B cell (primary cell): ENCODE data around the gene CNOT6L. TPM values are rescaled to one million over a fixed set of nuclear protein-coding genes. Genes with fewer than 3 reads are reported as not detected.

Experiments
- ATAC-seq: fragments of 200-7000 bp; cut with Tn5 transposase; one replicate; pipeline ENCODE4 v1.10.0; 2021; ENCODE audit warnings: low read depth, mild to moderate bottlenecking, moderate number of reproducible peaks, moderate library complexity
- CTCF ChIA-PET: fragments of 350-600 bp; sonication (Branson Sonifier 250); formaldehyde crosslinking; loops from one replicate; lab custom pipeline; 2021; ENCODE audit warnings: antibody characterized with exemption, inconsistent platforms; lab: Charles Lee
- POLR2A ChIA-PET: fragments of 350-600 bp; sonication (Branson Sonifier 250); formaldehyde crosslinking; loops from one replicate; lab custom pipeline; 2021; ENCODE audit warnings: antibody characterized with exemption; lab: Charles Lee
- DNase-seq: peaks from one replicate; pipeline ENCODE4 v3.0.0; 2013
- H2AFZ ChIP-seq: 2 replicates; pipeline ENCODE4 v1.6.1; 2012; ENCODE audit warnings: mild to moderate bottlenecking, low read depth, low read length; ENCODE audit not compliant: insufficient read depth, poor library complexity, severe bottlenecking
- H3K27ac ChIP-seq, 2 donors: 1 replicate in 1 of 2; 2 replicates in 1 of 2; pipeline ENCODE4 v1.5.1; 2012 to 2013; ENCODE audit warnings: low read length in 2 of 2, mild to moderate bottlenecking in 2 of 2, moderate library complexity in 1 of 2
- H3K27me3 ChIP-seq, 4 experiments: fragments of 200-600 bp in 1 of 4; sonication (generic) in 1 of 4; replicated peaks in 1 of 4; 1 replicate in 2 of 4; 2 replicates in 2 of 4; pipeline versions ENCODE4 v1.6.1 to v1.7.0; 2013 to 2016; ENCODE audit warnings: low read length in 3 of 4, mild to moderate bottlenecking in 2 of 4, mixed read lengths in 1 of 4, moderate library complexity in 1 of 4; ENCODE audit not compliant: insufficient read depth in 4 of 4, control insufficient read depth in 3 of 4; ENCODE audit errors: control extremely low read depth in 1 of 4
- H3K36me3 ChIP-seq, 2 experiments: replicated peaks in 1 of 2; 1 replicate in 1 of 2; 2 replicates in 1 of 2; pipeline versions ENCODE4 v1.6.1 to v1.7.1; 2013; ENCODE audit warnings: low read length in 1 of 2; ENCODE audit not compliant: insufficient read depth in 2 of 2, control insufficient read depth in 1 of 2; ENCODE audit errors: control extremely low read depth in 1 of 2, extremely low read depth in 1 of 2
- H3K4me1 ChIP-seq, 2 donors: fragments of 200-600 bp in 1 of 2; sonication (generic) in 1 of 2; 1 replicate in 1 of 2; 2 replicates in 1 of 2; pipeline versions ENCODE4 v1.5.1 to v1.6.1; 2013 to 2017; ENCODE audit warnings: low read length in 2 of 2; ENCODE audit not compliant: control insufficient read depth in 2 of 2, insufficient read depth in 2 of 2
- H3K4me2 ChIP-seq: replicated peaks from 2 replicates; pipeline ENCODE3; 2012; ENCODE audit warnings: mild to moderate bottlenecking, low read depth, low read length; ENCODE audit not compliant: poor library complexity, severe bottlenecking
- H3K4me3 ChIP-seq, 5 experiments: fragments of 200-600 bp in 1 of 5; sonication (generic) in 1 of 5; 1 replicate in 3 of 5; 2 replicates in 2 of 5; pipeline versions ENCODE4 v1.5.1 to v1.7.0; 2011 to 2016; ENCODE audit warnings: low read length in 4 of 5, mild to moderate bottlenecking in 4 of 5, low read depth in 2 of 5, control low read depth in 1 of 5, moderate library complexity in 1 of 5; ENCODE audit not compliant: insufficient read depth in 1 of 5; ENCODE audit errors: control extremely low read depth in 1 of 5, extremely low read depth in 1 of 5
- H3K79me2 ChIP-seq: fragments of 200-600 bp; sonication (generic); one replicate; pipeline ENCODE4 v1.6.0; 2016; ENCODE audit warnings: low read length; ENCODE audit not compliant: control insufficient read depth, insufficient read depth
- H3K9ac ChIP-seq: fragments of 200-600 bp; sonication (generic); 2 replicates; pipeline ENCODE4 v1.6.1; 2017; ENCODE audit warnings: mild to moderate bottlenecking, low read length, moderate library complexity
- H3K9me3 ChIP-seq, 3 donors: one replicate each; pipeline versions ENCODE4 v1.6.1 to v1.7.1; 2013; ENCODE audit warnings: low read length in 2 of 3; ENCODE audit not compliant: control insufficient read depth in 2 of 3, insufficient read depth in 1 of 3; ENCODE audit errors: control extremely low read depth in 1 of 3
- H4K20me1 ChIP-seq: 2 replicates; pipeline ENCODE4 v1.6.0; 2012; ENCODE audit warnings: mild to moderate bottlenecking, low read length; ENCODE audit not compliant: insufficient read depth, control insufficient read depth, poor library complexity, severe bottlenecking
- H3K27ac Mint-ChIP-seq: one replicate; pipeline ENCODE4 v1.8.0; 2021; ENCODE audit warnings: mixed read lengths
- H3K27me3 Mint-ChIP-seq: one replicate; pipeline ENCODE4 v1.8.0; 2021; ENCODE audit warnings: mixed read lengths
- H3K4me1 Mint-ChIP-seq: one replicate; pipeline ENCODE4 v1.8.0; 2021; ENCODE audit warnings: mixed read lengths
- H3K4me3 Mint-ChIP-seq: one replicate; pipeline ENCODE4 v1.8.0; 2021; ENCODE audit warnings: mixed read lengths
- H3K9me3 Mint-ChIP-seq: one replicate; pipeline ENCODE4 v1.8.0; 2022; ENCODE audit warnings: mixed read lengths; ENCODE audit not compliant: insufficient read depth
- EZH2 ChIP-seq: IDR thresholded peaks from 2 replicates; pipeline ENCODE4 v1.6.1; 2012; ENCODE audit warnings: borderline replicate concordance, low read depth, mild to moderate bottlenecking, moderate library complexity, low read length; ENCODE audit not compliant: insufficient read depth, poor library complexity, severe bottlenecking
- WGBS: methylation state at CpG from one replicate; pipeline ENCODE4 v1.1.5; 2013; ENCODE audit warnings: missing lambda C conversion rate; ENCODE audit not compliant: insufficient coverage; 5-methylcytosine and 5-hydroxymethylcytosine counted together
- intact Hi-C: fragments of 100-400 bp; cut with micrococcal nuclease; formaldehyde crosslinking; loops from one replicate; pipeline ENCODE4 v1.10.0; 2022
- polyA plus RNA-seq: library from polyadenylated mRNA; depleted of rRNA; stranded (reverse); fragments of >200 nt; gene quantifications from 2 replicates; pipeline ENCODE4 v1.2.3, GENCODE V29; 2012
- total RNA-seq, 2 donors: library from RNA; stranded (reverse); fragments of 120-200 nt in 1 of 2; gene quantifications; 1 replicate in 1 of 2; 2 replicates in 1 of 2; pipeline versions ENCODE4 v1.2.3 to v1.2.4, GENCODE V29; 2013 to 2022
- TF ChIP-seq, protein P1 (sequence below): fragments of 200-600 bp; IDR thresholded peaks from one replicate; pipeline ENCODE4 v1.8.0; 2022; ENCODE audit warnings: antibody characterized with exemption, mild to moderate bottlenecking

The CNOT6L gene
- total and polyA plus RNA-seq, 2 donors (not counting 1 experiment from before 2014, with no cell fraction given) = 18.8 to 119 TPM

DNA sequence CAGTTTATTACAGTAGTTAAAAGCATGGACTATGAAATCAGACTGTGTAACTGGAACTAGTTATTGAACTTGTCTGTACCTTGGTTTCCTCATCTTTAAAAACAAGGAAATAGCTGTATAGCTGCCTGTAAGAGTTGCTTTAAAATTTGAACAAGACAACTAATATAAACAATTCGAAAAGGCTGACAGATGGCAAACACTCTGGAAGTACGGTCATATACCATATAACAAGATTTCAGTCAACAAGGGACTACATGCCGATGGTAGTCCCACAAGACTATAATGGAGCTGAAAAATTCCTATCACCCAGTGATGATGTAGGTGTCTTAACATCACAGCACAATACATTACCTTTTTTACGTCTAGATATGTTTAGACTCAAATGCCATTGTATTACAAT is 78.7 kb downstream of the CNOT6L start:
- Histone ChIP-seq H3K4me2 (no peak overlapping the region), H3K4me1 (peaks cover 2 to 6% of the 10 kb centered on the region in 2 donors), H3K9ac (no peak overlapping the region), H4K20me1 (peaks cover 9% of the 10 kb centered on the region), H2AFZ (no peak overlapping the region), H3K4me3 (no peak overlapping the region), H3K9me3 (no peaks in the 10 kb centered on the region), H3K27me3 (no peaks in the 10 kb centered on the region), H3K27ac (no peak overlapping the region), H3K79me2 (peaks cover 13% of the 10 kb centered on the region), H3K36me3 (peaks cover 14 to 52% of the 10 kb centered on the region in 2 experiments)
- no peak for TF ChIP-seq EZH2
- TF ChIP-seq, protein P1, sequence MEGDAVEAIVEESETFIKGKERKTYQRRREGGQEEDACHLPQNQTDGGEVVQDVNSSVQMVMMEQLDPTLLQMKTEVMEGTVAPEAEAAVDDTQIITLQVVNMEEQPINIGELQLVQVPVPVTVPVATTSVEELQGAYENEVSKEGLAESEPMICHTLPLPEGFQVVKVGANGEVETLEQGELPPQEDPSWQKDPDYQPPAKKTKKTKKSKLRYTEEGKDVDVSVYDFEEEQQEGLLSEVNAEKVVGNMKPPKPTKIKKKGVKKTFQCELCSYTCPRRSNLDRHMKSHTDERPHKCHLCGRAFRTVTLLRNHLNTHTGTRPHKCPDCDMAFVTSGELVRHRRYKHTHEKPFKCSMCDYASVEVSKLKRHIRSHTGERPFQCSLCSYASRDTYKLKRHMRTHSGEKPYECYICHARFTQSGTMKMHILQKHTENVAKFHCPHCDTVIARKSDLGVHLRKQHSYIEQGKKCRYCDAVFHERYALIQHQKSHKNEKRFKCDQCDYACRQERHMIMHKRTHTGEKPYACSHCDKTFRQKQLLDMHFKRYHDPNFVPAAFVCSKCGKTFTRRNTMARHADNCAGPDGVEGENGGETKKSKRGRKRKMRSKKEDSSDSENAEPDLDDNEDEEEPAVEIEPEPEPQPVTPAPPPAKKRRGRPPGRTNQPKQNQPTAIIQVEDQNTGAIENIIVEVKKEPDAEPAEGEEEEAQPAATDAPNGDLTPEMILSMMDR = no peak
- WGBS = no CpG with 5 or more reads among the region's 4 CpGs
- H3K4me3 Mint-ChIP-seq = no peak overlapping the region
- intact Hi-C loops = no loop called here
- no peaks in the 10 kb centered on the region for H3K27me3 Mint-ChIP-seq
- no peak for DNase-seq
- peaks cover 15% of the 10 kb centered on the region for H3K4me1 Mint-ChIP-seq
- H3K27ac Mint-ChIP-seq = no peak overlapping the region
- CTCF ChIA-PET = no interaction called here
- ATAC-seq = no peak
- POLR2A ChIA-PET = no interaction called here
- no peaks in the 10 kb centered on the region for H3K9me3 Mint-ChIP-seq

DNA sequence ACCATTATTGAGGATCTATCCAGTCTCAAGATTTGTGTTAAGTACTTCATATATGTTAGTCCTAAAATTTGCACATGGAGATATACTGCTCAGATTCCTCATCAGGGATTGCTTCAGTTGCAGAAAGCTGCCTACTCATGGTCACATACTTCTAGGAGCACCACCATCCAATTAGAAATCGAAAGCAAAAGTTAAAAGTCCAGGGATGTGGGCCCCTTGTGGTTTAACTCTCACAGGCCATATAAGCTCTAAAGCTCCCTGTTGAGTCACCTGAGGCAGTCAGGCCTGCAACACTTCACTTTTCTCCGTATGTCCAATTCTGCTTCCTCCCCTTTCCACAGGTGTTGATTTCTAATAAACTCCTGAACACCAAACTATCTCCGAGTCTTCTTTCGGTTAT is 84.2 kb downstream of the CNOT6L start:
- peak overlapping the region; percentile 2 for H3K4me2 ChIP-seq
- H3K9me3 Mint-ChIP-seq = no peaks in the 10 kb centered on the region

More for the DNA sequence above, 84.2 kb downstream of the CNOT6L start:
- no peak overlapping the region for H3K9ac ChIP-seq
- 0% methylated on average over 2 of the region's 4 CpGs for WGBS
- H3K4me1 ChIP-seq = peaks cover 13 to 22% of the 10 kb centered on the region in 2 donors
- H3K27me3 Mint-ChIP-seq = no peaks in the 10 kb centered on the region
- intact Hi-C loops = loop anchor here (1.0 kb wide), 1 partner anchor 83 kb away; no protein-coding TSS in a partner anchor
- no peak overlapping the region for H3K4me3 ChIP-seq
- TF ChIP-seq, protein P1 = no peak
- no peak for TF ChIP-seq EZH2
- CTCF ChIA-PET = interaction anchor here (1.2 kb wide), 1 partner anchor 127 kb away, joined by 3 read pairs; no protein-coding TSS in a partner anchor
- peak; percentile 41 for ATAC-seq
- no peaks in the 10 kb centered on the region for H3K27me3 ChIP-seq
- DNase-seq = peak; percentile 45
- peak overlapping the region; percentile 51 for H3K27ac Mint-ChIP-seq
- no peak overlapping the region for H2AFZ ChIP-seq
- no peak overlapping the region for H3K27ac ChIP-seq
- no peaks in the 10 kb centered on the region for H4K20me1 ChIP-seq
- peaks cover 6 to 42% of the 10 kb centered on the region in 2 experiments for H3K36me3 ChIP-seq
- H3K9me3 ChIP-seq = no peaks in the 10 kb centered on the region
- H3K4me1 Mint-ChIP-seq = peaks cover 42% of the 10 kb centered on the region
- H3K79me2 ChIP-seq = peaks cover 7% of the 10 kb centered on the region
- POLR2A ChIA-PET = no interaction called here
- H3K4me3 Mint-ChIP-seq = peak overlapping the region; percentile 38
